CD1c-positive myeloid dendritic cell (primary cell): ENCODE results near the gene ALMS1.
"Not testable (repeated sequence)": the region's sequence is repeated elsewhere in the genome, so short reads cannot be mapped to it uniquely, and the experiment has no call there.

Experiments
- DNase-seq: peaks from one replicate; pipeline ENCODE4 v3.0.0-alpha.2; 2016; ENCODE audit errors: extremely low spot score

ALMS1 gene, protein sequence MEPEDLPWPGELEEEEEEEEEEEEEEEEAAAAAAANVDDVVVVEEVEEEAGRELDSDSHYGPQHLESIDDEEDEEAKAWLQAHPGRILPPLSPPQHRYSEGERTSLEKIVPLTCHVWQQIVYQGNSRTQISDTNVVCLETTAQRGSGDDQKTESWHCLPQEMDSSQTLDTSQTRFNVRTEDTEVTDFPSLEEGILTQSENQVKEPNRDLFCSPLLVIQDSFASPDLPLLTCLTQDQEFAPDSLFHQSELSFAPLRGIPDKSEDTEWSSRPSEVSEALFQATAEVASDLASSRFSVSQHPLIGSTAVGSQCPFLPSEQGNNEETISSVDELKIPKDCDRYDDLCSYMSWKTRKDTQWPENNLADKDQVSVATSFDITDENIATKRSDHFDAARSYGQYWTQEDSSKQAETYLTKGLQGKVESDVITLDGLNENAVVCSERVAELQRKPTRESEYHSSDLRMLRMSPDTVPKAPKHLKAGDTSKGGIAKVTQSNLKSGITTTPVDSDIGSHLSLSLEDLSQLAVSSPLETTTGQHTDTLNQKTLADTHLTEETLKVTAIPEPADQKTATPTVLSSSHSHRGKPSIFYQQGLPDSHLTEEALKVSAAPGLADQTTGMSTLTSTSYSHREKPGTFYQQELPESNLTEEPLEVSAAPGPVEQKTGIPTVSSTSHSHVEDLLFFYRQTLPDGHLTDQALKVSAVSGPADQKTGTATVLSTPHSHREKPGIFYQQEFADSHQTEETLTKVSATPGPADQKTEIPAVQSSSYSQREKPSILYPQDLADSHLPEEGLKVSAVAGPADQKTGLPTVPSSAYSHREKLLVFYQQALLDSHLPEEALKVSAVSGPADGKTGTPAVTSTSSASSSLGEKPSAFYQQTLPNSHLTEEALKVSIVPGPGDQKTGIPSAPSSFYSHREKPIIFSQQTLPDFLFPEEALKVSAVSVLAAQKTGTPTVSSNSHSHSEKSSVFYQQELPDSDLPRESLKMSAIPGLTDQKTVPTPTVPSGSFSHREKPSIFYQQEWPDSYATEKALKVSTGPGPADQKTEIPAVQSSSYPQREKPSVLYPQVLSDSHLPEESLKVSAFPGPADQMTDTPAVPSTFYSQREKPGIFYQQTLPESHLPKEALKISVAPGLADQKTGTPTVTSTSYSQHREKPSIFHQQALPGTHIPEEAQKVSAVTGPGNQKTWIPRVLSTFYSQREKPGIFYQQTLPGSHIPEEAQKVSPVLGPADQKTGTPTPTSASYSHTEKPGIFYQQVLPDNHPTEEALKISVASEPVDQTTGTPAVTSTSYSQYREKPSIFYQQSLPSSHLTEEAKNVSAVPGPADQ (N-terminal part only)

DNA sequence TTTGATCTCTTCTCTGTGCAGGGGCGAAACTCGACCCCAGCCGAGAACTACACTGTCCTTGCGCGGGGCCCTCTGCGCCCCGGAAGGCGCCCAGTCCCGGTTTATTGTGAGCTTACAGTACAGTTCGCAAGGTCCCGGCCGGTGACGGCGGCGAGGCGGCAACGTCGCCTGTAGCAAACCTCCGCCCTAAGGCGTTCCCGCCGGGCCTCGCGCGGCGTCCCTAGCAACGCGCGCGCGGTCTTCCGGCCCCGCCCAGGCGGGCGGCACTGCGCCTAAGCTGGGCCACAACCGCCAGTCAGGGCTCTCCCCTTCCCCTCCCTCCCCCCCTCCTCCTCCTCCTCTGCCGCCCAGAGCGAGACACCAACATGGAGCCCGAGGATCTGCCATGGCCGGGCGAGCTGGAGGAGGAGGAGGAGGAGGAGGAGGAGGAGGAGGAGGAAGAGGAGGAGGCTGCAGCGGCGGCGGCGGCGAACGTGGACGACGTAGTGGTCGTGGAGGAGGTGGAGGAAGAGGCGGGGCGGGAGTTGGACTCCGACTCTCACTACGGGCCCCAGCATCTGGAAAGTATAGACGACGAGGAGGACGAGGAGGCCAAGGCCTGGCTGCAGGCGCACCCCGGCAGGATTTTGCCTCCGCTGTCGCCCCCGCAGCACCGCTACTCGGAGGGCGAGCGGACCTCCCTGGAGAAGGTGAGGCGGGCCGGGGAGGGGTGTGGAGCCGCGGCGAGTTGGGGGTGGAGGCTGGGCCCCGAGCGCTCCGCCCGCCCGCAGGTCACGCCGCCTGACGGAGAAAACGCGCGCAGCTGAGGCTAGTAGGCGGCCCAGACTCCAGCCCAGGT, at the start of gene ALMS1:
Gene ALMS1 (plus strand): TSS at position 333 of the 838 bp plus-strand sequence. CDS start 33 bp downstream, at position 366.
- DNase-seq, result peak; percentile 97

DNA sequence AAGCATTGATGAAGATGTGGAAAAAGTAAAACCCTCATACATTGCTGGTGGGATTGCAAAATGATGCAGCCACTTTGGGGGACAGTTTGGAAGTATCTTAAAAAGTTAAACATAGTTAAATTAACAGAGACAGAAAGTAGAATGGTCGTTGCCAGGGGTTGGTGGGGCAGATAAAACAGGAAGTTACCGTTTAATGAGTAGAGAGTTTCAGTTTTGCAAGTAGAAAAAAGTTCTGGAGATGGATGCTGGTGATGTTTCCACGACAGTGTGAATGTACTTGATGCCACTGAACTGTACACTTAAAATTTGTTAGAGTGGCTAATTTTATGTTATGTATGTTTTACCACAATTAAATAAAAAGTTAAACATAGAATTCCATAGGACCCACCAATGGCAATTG, 47.8 kb upstream of the ALMS1 start:
- DNase-seq, result no peak

DNA sequence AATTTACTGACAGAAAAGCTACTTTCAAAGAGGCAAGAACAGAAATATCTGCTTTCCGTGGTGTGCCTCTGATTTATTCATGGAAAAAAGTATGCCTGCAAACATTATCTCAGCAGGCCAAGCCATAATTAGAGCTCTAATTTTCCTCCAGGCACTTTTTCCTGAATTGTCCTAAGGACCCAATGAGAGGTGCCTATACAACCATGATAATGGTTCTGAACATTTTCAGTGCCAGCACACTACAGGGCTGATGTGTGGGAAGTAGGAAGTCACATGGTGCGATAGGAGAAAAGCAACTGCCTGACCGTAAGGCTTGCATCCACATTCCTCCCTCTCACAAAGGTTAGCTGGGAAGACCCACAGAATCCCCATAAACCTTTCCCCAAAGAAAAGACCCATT, 46.4 kb upstream of the ALMS1 start:
- no peak for DNase-seq

DNA sequence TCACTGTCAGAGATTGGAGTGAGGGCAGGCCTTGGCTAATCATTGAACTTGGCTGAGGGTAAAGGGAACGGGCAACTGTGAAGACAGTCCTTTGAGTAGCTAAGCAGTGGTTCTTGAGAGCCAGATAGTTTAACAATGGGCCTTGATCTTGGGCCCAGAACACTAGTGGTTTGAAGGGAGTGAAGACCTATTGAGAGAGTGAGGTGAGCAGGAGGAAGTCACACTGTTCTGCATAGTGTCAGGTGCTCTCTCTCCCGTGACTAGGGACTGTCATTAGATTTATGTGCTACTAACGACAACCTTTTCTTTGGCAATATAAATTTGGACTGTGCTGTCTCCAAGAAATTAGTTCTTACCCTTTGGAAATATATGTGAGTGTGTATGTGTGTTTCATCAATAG, 44.6 kb upstream of the ALMS1 start:
- DNase-seq, result no peak

DNA sequence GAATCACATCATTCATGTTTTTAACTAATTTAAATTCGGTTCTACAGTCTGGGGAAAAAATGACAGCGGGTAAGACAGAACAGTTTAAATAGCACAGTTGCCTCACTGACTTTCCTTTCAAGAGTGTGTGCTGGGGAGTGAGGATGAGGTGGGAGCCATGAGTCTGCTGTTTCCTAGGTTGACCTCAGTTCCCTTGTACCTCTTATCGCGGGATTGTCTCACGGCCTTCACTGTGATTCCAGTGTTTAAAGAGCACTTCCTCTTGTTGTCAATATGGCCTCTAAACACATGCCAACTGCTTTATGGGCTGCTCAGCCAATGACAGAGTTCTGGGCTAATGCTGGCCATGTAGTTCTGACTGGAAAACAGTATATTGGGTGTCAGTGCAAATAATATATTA, 41.6 kb upstream of the ALMS1 start:
- DNase-seq, result no peak

DNA sequence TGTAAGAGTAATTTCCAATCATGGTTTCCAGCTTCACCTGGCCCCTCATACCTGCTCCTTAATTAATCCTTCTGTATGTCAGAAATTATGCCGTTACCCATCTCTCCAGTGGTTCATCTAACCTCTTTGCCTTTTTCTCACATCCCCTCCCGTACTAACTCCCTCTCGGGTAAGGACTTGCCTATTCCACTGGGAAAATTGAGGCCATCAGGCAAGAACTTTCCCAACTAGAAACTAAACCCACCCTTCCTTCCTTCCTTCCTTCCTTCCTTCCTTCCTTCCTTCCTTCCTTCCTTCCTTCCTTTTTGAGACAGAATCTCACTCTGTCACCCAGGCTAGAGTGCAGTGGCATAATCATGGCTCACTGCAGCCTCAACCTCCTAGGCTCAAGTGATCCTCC, 40.9 kb upstream of the ALMS1 start:
- not testable (repeated sequence) for DNase-seq

DNA sequence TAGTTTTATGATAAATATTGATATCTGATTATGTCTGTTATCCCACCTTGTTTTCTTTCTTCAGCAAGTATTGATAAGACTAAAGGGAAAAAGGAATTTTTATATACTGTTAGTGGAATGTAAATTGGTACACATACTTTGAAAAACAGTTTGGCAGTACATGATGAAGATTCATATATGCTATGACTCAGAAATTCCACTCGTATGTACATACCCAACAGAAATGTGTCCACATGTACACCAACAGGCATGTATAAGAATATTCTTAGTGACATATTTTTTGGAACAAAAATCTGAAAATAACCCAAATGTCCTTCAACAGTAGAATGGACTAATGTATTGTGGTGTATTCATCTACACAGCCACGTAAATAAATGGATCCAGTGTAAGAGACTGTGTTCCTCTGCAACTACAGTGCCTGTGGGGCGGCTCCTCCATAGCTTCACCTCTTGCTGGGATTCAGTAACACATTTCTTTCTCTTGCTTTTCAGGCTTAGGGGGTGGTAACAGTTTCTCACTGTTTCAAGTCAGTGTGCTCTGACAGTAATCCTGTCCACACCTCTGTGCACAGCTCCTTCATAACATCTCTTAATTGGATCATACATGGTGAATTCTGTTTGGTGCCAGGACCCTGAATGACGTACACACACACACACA, 35.5 kb upstream of the ALMS1 start:
- DNase-seq, result no peak

DNA sequence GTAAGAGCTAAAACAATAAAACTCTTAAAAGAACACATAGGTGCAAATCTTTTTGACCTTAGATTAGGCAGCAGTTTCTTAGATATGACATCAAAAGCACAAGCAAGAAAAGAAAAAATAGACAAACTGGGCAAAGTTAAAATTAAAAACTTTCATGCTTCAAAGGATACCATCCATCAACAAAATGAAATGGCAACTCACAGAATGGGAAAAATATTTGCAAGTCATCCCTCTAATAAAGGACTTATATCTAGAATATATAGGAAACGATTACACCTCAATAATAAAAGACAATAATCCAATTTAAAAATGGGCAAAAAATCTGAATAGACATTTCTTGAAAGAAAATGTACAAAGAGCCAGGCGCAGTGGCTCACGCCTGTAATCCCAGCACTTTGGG, 29.5 kb upstream of the ALMS1 start:
- DNase-seq, result no peak

DNA sequence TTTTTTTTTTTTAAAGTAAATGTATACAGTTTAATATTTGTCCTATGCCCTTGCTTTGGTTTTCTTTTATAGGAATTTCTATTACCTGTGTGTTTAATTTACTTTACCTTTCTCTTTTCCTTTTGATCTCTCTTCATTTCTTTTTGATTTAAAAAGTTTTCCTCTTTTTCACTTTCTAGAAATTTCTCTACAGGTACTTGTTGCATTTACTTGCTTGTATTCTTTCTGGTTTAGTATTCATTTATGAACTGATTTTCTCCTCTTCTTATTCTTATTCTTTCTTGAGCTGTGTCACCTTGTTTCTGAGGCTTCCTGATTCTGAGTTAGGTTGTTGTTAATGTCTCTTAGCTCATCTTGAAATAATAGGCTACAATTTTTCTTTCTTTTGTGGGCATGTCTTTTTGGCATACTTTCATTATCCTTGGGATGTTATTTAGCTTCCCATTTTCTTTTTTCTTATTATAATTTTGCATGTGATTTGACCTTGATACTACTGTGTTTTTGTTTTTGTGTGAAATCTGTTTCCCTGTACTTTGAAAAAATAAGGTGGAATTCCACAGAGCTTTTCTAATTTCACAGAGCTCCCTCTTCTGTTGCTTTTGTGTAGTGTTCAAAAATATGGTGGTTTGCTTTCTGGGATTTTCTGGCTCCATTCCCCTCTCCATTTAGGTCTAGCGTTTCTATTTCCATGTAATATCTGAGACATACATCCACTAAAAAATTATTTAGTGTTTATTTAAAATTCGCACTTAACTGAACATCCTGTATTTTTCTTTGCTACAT, 25.5 kb upstream of the ALMS1 start:
- no peak for DNase-seq

DNA sequence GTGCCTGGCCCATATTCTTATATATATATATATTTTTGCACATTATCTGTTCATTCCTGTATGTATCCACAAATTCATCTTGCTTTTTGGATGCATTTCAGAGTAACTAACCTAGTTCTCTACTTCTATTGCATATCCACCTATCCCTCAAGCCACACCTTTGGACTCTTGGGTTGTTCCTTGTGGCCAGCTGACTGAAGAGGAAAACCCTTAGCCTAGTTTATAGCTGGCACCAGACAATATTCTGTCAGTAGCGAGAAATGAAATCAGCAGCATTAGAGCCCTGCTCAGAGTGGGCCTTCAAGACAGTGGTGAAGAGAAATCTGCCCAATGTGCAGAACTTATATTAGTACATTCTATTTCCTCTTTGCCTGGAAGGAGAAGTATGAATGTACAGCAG, 19.6 kb upstream of the ALMS1 start:
- no peak for DNase-seq

DNA sequence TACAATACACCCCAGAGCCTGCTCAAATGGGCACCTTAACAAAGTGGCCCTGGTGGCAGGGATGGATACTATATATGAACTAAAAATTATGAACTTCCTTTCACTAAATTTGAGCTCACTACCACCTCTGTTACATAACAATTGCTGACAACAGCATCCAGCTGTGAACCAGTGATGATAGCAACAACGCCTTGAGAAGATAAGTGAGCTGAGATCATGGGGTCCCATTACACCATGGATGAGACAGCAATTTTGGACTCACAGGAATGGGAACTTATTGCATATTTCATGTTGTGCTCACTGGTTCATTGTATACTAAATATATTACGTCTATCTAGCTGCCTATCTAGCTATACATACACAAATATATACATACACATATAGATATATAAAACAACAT, 16.9 kb upstream of the ALMS1 start:
- no peak for DNase-seq

DNA sequence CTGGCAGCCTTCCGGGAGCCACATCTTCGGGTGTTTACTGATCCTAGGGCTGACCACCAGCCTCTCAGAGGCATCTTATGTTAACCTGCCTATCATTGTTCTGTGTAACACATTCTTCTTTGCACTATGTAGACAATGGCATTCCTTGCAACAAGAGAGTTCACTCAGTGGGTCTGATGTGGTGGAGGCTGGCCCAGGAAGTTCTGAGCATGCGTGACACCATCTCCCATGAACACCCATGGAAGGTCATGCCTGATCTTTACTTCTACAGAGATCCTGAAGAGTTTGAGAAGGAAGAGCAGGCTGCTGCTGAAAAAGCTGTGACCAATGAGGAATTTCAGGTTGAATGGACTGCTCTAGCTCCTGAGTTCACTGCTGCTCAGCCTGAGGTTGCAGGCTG, 15.3 kb upstream of the ALMS1 start:
- no peak for DNase-seq

DNA sequence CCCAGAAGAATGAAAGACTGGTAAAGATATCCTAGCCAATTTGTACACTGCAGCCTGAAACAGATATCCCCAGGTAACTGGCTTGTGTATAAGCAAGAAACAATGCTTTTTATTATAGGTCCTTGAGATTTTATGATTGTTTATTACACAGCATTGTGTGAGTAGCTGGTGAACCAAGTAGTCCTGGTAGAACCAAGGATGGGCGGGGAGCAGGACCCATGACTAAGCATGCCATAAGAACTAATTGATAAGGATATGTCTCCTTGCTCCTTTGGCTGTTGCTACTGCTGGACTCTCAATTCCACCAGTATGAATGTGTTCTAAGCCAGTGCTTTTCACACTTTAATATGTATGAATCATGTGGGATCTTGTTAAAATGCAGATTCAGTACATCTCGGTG, 12.3 kb upstream of the ALMS1 start:
- DNase-seq, result no peak

DNA sequence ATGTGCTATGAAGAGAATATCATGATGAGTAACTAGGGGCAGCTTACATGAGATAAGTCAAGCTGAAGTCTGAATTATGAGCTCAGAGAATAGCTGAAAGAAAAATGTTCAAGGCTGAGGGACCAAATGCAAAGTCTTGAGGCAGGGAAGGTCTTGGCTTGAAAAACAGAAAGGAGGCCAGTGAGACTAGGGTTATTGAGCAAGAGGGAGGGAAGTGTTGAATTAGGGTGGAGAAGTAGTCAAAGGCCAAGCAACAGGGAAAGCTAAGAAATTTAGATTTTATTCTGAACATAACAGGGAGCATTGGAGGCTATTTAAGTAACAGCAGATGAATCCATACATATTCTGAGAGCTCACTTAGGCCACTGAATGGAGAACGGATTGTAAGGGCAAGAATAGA, 11.4 kb upstream of the ALMS1 start:
- DNase-seq, result no peak

DNA sequence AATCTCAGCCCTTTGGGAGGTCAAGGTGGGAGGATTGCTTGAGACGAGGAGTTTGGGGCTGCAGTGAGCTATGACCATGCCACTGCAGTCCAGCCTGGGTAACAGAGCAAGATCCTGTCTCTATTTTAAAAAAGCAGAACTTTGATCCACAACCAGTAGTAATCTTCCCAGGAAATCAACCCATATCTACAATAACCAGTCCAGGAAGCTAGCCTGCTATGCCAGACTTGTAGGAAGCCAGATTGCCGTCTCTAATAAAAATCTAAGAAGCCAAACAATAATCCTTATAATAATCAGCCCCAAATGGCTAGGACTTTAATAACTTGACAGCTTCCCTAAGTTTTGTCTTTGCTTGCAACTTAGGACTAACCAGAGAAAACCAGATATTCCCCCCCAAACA, 9.0 kb upstream of the ALMS1 start:
- DNase-seq, result no peak

DNA sequence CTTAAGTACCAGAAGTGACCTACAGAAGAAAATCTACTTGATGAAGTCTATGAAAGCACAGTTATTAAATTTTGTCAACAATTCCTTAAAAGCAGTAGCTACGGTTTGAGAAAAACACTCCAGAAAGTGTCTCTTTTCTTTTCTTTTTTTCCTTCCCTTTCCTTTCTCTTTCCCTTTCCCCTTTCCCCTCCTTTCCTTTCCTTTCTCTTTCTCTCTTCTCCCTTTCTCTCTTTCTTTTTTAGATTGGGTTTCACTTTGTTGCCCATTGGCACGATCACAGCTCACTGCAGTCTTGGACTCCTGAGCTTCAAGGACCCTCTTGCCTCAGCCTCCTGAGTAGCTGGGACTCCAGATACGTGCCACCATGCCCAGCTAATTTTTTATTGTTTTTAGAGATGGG, 2.6 kb upstream of the ALMS1 start:
- no peak for DNase-seq

DNA sequence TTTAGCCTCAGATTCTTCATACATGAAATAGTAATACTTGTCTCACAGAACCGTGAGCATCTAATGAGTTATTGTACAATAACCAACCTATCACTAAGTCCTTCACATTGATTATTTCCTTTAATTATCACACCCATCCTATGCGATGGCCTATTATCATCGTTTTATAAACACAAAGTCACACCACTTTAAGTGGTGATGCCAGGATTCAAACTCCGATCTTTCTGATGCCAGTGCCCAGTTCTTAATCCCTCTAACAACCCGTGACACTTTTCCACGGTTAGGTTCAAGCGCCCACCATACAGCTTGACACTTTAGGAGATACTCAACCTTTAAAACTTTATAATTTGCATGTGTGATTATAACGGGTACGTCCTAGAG, 523 bp upstream of the ALMS1 start:
- DNase-seq, result no peak

DNA sequence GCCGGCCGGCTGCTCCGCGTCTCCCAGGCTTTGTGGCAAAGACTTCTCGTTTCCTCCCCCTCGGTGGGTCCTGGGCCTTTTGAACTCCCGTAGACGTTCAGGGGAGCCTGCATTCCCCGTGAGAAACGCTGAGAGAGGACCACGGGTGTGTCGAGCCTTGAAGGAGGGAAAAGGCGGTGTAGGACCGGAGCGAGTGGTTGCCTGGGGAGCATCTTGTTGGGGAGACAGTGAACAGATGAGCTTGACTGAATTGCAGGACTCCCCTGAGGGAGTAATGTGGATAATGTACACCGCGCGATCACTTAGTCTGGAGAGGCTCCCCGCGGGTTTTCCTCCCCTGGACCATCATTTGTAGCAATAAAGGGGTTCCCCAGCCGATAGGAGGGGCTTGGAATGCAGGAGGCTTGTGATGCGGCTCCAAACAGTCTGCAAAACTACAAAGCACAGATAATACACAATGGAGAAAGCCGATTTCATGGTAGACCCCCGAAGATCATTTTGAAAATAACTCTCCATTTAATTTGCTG, 769 bp downstream of the ALMS1 start:
- DNase-seq, result no peak

DNA sequence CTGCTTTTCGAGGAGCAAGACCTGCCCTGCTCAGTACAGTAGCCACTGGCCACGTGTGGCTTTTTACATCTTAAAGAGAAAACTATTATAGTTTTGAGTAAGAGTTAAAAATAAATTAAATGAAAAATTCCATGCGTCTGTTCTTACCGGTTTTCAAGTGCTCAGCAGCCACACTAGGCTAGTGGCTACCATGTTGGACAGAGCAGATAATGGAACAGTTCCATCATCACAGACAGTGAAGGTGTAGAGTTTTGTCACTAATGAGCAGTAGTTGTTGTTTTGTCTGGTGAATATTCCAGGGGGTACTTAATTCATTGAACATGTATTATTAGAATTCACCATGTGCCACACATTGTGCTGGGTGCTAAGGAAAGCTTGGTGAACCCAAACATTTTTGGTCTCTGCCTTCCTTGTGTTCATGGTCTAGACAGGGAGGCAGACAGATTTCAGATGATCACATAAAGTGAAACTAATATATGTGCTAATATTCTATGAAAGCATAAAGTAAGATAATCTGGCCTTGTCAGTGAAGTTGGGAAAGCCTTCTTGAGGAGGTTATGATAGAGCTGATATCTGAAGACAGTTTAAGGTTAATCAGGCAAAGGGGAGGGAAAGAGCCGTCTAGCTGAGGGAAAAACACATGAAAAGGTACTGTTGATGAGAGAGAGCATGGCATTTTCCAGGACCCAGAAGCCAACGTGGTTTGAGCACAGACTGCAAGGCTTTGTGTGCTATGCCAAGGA, 1.4 kb downstream of the ALMS1 start:
- no peak for DNase-seq
